Stimulated activated memory B cell treated with anti-CD40 and anti-IgM and Interleukin-4, amounts not matched to agents 10 μg/mL and 1 μg/mL and 100 μg/mL, for 72 hours (primary cell): Measurements from ENCODE around the gene EXOC2.
"Not testable (repeated sequence)": the region's sequence is repeated elsewhere in the genome, so short reads cannot be mapped to it uniquely, and the experiment has no call there.

ENCODE experiments used
- ATAC-seq: fragments of 150-1000 bp; cut with Tn5 transposase; 2 replicates; pipeline ENCODE4 v1.10.0; 2021
- H3K27ac Mint-ChIP-seq: one replicate; pipeline ENCODE4 v1.8.0; 2022; ENCODE audit warnings: mild to moderate bottlenecking, mixed read lengths
- H3K27me3 Mint-ChIP-seq: one replicate; pipeline ENCODE4 v1.8.0; 2022; ENCODE audit warnings: mixed read lengths
- H3K36me3 Mint-ChIP-seq: one replicate; pipeline ENCODE4 v1.8.0; 2022; ENCODE audit warnings: mixed read lengths
- H3K4me1 Mint-ChIP-seq: one replicate; pipeline ENCODE4 v1.8.0; 2022; ENCODE audit warnings: mixed read lengths
- H3K4me3 Mint-ChIP-seq: one replicate; pipeline ENCODE4 v1.8.0; 2022; ENCODE audit warnings: mild to moderate bottlenecking, moderate library complexity, mixed read lengths
- H3K9me3 Mint-ChIP-seq: one replicate; pipeline ENCODE4 v1.8.0; 2022; ENCODE audit warnings: mixed read lengths

The EXOC2 gene

DNA sequence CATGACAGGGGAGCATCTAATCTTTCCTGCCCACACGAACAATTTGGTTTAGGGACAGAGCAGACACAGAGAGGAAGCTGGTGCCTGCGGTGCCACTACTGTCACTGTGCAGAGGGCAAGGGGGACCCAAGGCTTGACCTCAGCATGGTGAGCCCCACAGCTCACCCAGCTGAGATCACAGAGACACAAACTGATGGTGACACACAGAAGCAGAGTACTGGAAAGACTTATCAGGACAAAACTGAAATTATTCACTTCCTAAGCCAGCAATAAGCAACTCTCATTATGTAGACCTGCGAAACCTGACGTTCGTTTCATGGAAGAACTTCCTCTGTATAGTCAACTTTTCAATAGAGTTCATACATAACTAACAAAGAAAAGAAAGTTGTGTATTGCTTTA is 122.1 kb downstream of the EXOC2 start:
- Mint-ChIP-seq H3K9me3 (peaks cover 3% of the 10 kb centered on the region), H3K4me3 (no peak overlapping the region), H3K27me3 (no peaks in the 10 kb centered on the region), H3K4me1 (no peaks in the 10 kb centered on the region), H3K27ac (no peak overlapping the region), H3K36me3 (peaks cover 39% of the 10 kb centered on the region)
- ATAC-seq = no peak

- no peaks in the 10 kb centered on the region for H3K9me3 Mint-ChIP-seq
- H3K4me1 Mint-ChIP-seq = no peaks in the 10 kb centered on the region
- no peak overlapping the region for H3K4me3 Mint-ChIP-seq
- no peaks in the 10 kb centered on the region for H3K27me3 Mint-ChIP-seq
- H3K27ac Mint-ChIP-seq = no peak overlapping the region
- ATAC-seq = no peak
- H3K36me3 Mint-ChIP-seq = peaks cover 31% of the 10 kb centered on the region
Observed at GRCh38 chr6:568954-569523, 123.9 kb downstream of the EXOC2 start.

DNA sequence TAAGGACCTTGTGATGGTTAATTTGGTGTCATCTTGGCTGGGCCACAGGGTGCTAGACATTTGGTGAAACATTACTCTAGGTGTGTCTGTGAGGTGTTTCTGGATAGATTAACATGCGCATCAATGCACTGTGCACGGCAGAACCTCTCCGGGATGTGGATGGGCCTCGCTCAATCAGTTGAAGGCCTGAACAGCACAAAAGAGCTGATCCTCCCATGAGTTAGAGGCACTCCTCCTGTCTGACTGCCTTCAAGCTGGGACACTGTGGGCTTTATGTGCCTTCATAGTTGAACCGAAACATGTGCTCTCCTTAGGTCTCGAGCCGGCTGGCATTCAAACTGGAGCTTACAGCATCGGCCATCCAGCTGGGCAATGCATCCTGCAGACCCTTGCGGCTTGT is 124.9 kb downstream of the EXOC2 start:
- Mint-ChIP-seq H3K27me3 (no peaks in the 10 kb centered on the region), H3K27ac (no peak overlapping the region), H3K36me3 (peaks cover 29% of the 10 kb centered on the region), H3K4me3 (no peak overlapping the region), H3K9me3 (no peaks in the 10 kb centered on the region), H3K4me1 (no peaks in the 10 kb centered on the region)
- no peak for ATAC-seq

GRCh38 chr6:563863-564262 is 129.1 kb downstream of the EXOC2 start:
- no peak for ATAC-seq
- Mint-ChIP-seq H3K4me1 (no peaks in the 10 kb centered on the region), H3K9me3 (no peaks in the 10 kb centered on the region), H3K27ac (no peak overlapping the region), H3K4me3 (no peak overlapping the region), H3K27me3 (no peaks in the 10 kb centered on the region), H3K36me3 (peaks cover 38% of the 10 kb centered on the region)

- Mint-ChIP-seq H3K4me1 (no peaks in the 10 kb centered on the region), H3K36me3 (peaks cover 31% of the 10 kb centered on the region), H3K4me3 (no peak overlapping the region), H3K9me3 (no peaks in the 10 kb centered on the region), H3K27ac (no peak overlapping the region), H3K27me3 (no peaks in the 10 kb centered on the region)
- no peak for ATAC-seq
Observed at GRCh38 chr6:562052-562676, 130.8 kb downstream of the EXOC2 start.

- not testable (repeated sequence) for H3K4me1 Mint-ChIP-seq, ATAC-seq, H3K9me3 Mint-ChIP-seq, H3K4me3 Mint-ChIP-seq, H3K27ac Mint-ChIP-seq, H3K27me3 Mint-ChIP-seq
- H3K36me3 Mint-ChIP-seq = peaks cover 28% of the 10 kb centered on the region
Observed at GRCh38 chr6:561335-561734, 131.6 kb downstream of the EXOC2 start.

DNA sequence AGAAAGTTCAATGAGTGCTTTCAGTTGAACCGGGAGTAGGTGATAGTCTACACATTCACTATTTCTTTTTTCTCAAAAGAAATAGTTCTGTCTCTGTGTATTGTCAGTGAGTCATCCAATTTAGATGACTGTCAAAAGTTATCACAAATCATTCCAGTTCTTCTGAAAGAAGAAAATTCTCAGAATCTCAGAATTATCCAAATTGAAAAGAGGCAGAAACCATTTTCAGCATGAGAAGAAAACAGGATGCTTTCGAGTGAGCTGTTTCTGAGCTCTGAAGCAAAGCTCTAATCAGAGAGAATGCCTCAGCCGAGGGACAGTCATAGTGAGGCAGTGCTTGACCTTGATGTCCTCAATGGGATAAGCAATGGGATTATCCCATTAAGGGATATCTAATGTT is 134.0 kb downstream of the EXOC2 start:
- Mint-ChIP-seq H3K9me3 (no peaks in the 10 kb centered on the region), H3K27me3 (no peaks in the 10 kb centered on the region), H3K27ac (no peak overlapping the region), H3K36me3 (peaks cover 32% of the 10 kb centered on the region), H3K4me3 (no peak overlapping the region), H3K4me1 (no peaks in the 10 kb centered on the region)
- no peak for ATAC-seq

- H3K4me1 Mint-ChIP-seq = no peaks in the 10 kb centered on the region
- no peaks in the 10 kb centered on the region for H3K9me3 Mint-ChIP-seq
- no peak overlapping the region for H3K27ac Mint-ChIP-seq
- no peaks in the 10 kb centered on the region for H3K27me3 Mint-ChIP-seq
- H3K36me3 Mint-ChIP-seq = peaks cover 31% of the 10 kb centered on the region
- H3K4me3 Mint-ChIP-seq = no peak overlapping the region
- ATAC-seq = no peak
Observed at GRCh38 chr6:558089-558488, 134.8 kb downstream of the EXOC2 start.

GRCh38 chr6:551829-552350 is 141.0 kb downstream of the EXOC2 start:
- H3K27ac Mint-ChIP-seq = no peak overlapping the region
- H3K4me1 Mint-ChIP-seq = peaks cover 10% of the 10 kb centered on the region
- peaks cover 39% of the 10 kb centered on the region for H3K36me3 Mint-ChIP-seq
- no peak overlapping the region for H3K4me3 Mint-ChIP-seq
- ATAC-seq = no peak
- no peaks in the 10 kb centered on the region for H3K27me3 Mint-ChIP-seq
- no peaks in the 10 kb centered on the region for H3K9me3 Mint-ChIP-seq

GRCh38 chr6:551405-551804 is 141.5 kb downstream of the EXOC2 start:
- Mint-ChIP-seq H3K4me1 (peaks cover 10% of the 10 kb centered on the region), H3K9me3 (no peaks in the 10 kb centered on the region), H3K4me3 (no peak overlapping the region), H3K27ac (no peak overlapping the region), H3K27me3 (no peaks in the 10 kb centered on the region), H3K36me3 (peaks cover 36% of the 10 kb centered on the region)
- ATAC-seq = peak; percentile 48

DNA sequence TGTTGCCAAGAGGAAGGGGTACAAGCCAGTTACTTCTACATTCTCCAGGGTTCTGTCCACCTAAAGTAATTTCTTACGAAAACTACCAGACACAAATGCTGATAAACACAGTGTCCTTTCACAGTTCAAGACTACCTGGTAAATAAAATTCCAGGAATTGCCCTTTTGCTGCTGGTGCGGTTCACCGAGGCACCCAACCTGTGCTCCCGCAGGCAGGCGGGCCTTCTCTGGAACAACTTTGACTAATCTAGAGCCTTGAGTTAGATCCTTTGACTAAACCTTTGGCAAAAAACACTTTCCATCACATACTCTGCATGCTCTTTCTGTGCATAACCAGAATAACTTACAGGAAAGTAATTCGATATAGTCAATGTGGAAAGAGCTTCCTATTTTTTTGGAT is 143.0 kb downstream of the EXOC2 start:
- Mint-ChIP-seq H3K27me3 (no peaks in the 10 kb centered on the region), H3K36me3 (peaks cover 24% of the 10 kb centered on the region), H3K4me3 (no peak overlapping the region), H3K4me1 (peaks cover 10% of the 10 kb centered on the region), H3K9me3 (no peaks in the 10 kb centered on the region), H3K27ac (no peak overlapping the region)
- no peak for ATAC-seq

DNA sequence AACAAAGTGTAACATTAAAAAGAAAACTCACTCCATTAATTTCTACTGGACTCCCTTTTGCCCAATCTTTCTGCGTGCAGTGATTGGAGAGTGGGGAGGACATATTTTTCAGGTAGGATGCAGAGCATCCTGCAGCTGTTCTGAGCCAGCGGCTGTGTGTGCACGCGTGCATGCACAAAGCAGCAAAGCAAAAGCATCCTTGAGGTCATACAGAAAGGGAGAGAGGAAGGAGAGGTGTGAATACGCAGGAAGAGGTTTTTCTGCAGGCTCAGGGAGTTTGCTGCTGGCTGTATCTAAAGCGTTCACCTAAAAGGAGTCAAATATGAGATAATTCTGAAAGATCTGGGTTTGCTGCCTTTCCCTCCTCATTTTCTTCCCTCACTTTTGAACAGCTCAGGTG is 144.4 kb downstream of the EXOC2 start:
- H3K9me3 Mint-ChIP-seq = no peaks in the 10 kb centered on the region
- H3K4me3 Mint-ChIP-seq = no peak overlapping the region
- H3K4me1 Mint-ChIP-seq = peaks cover 10% of the 10 kb centered on the region
- H3K36me3 Mint-ChIP-seq = peaks cover 33% of the 10 kb centered on the region
- H3K27me3 Mint-ChIP-seq = no peaks in the 10 kb centered on the region
- H3K27ac Mint-ChIP-seq = no peak overlapping the region
- no peak for ATAC-seq

DNA sequence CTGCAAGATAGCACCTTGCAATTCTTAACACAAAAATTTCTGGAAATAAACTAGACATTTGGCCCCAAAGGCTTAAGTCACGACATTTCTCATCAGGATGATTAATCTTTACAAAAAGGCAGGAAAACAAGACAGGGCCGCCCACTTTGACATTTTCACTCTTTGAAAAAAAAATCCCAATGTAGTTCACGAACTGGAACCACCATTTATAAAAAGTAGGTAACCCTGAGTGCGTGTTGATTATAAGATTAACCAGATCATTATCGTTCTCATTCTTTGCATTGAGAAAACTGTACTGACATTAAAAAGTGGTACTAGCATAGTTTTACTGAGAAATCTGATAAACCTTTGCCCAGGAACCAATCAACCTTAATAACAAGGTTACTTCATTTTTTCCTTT is 144.8 kb downstream of the EXOC2 start:
- peaks cover 10% of the 10 kb centered on the region for H3K4me1 Mint-ChIP-seq
- H3K36me3 Mint-ChIP-seq = peaks cover 37% of the 10 kb centered on the region
- no peaks in the 10 kb centered on the region for H3K27me3 Mint-ChIP-seq
- H3K4me3 Mint-ChIP-seq = no peak overlapping the region
- H3K9me3 Mint-ChIP-seq = peaks cover 3% of the 10 kb centered on the region
- no peak for ATAC-seq
- H3K27ac Mint-ChIP-seq = no peak overlapping the region

GRCh38 chr6:540490-540889 is 152.4 kb downstream of the EXOC2 start:
- Mint-ChIP-seq H3K4me1 (no peaks in the 10 kb centered on the region), H3K36me3 (peaks cover 81% of the 10 kb centered on the region), H3K9me3 (peaks cover 12% of the 10 kb centered on the region), H3K27me3 (no peaks in the 10 kb centered on the region), H3K4me3 (no peak overlapping the region), H3K27ac (no peak overlapping the region)
- no peak for ATAC-seq

DNA sequence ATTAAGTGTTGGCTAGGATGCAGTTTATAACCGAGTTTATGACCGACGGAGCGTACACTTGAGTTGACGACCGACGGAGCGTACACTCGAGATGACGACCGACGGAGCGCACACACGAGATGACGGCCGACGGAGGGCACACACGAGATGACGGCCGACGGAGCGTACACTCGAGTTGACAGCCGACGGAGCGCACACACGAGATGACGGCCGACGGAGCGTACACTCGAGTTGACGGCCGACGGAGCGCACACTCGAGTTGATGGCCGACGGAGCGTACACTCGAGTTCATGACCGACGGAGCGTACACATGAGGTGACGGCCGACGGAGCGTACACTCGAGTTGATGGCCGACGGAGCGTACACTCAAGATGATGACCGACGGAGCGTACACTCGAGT is 155.8 kb downstream of the EXOC2 start:
- no peaks in the 10 kb centered on the region for H3K27me3 Mint-ChIP-seq
- no peak overlapping the region for H3K4me3 Mint-ChIP-seq
- H3K9me3 Mint-ChIP-seq = peaks cover 9% of the 10 kb centered on the region
- H3K36me3 Mint-ChIP-seq = peaks cover 69% of the 10 kb centered on the region
- no peak overlapping the region for H3K27ac Mint-ChIP-seq
- H3K4me1 Mint-ChIP-seq = no peaks in the 10 kb centered on the region
- no peak for ATAC-seq

DNA sequence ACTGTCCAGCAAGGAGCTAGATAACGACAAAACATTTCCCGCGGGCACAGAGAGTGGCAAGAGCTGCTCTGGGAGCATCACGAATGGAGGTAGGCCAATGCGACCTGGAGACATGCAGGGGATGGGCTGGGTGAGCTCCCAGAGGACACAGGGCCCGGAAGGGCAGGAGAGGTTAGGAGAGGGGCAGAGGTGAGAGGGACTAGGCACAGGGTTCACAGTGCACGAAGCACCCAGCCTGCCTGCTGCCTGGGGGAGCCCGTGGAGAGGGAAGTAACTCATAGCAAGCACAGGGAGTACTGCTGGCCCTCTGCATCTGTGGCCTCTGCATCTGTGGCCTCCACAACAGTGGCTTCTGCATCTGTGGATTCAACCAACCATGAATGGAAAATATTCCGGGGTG is 162.5 kb downstream of the EXOC2 start:
- ATAC-seq = no peak
- no peaks in the 10 kb centered on the region for H3K9me3 Mint-ChIP-seq
- H3K27ac Mint-ChIP-seq = peak overlapping the region; percentile 20
- peaks cover 36% of the 10 kb centered on the region for H3K36me3 Mint-ChIP-seq
- H3K4me3 Mint-ChIP-seq = no peak overlapping the region
- H3K27me3 Mint-ChIP-seq = no peaks in the 10 kb centered on the region
- peaks cover 16% of the 10 kb centered on the region for H3K4me1 Mint-ChIP-seq
